EL (cell line): Measurements from ENCODE around the gene PPFIA3.
"Not testable (repeated sequence)": the region's sequence is repeated elsewhere in the genome, so short reads cannot be mapped to it uniquely, and the experiment has no call there.

Source experiments
- DNase-seq: peaks from one replicate; pipeline ENCODE4 v3.0.0-alpha.2; 2016

The PPFIA3 gene

GRCh38 chr19:49103331-49104085 lies 15.8 kb upstream of the PPFIA3 start:
- no peak for DNase-seq

GRCh38 chr19:49104229-49104864 lies 15.0 kb upstream of the PPFIA3 start:
- DNase-seq, result no peak

- peak; percentile 55 for DNase-seq
Observed at GRCh38 chr19:49106648-49107135, 12.7 kb upstream of the PPFIA3 start.

- no peak for DNase-seq
Observed at GRCh38 chr19:49107625-49108459, 11.5 kb upstream of the PPFIA3 start.

GRCh38 chr19:49109051-49109450 lies 10.3 kb upstream of the PPFIA3 start:
- DNase-seq, result no peak

- no peak for DNase-seq
Observed at GRCh38 chr19:49109569-49110233, 9.6 kb upstream of the PPFIA3 start.

- DNase-seq, result no peak
Observed at GRCh38 chr19:49110567-49110966, 8.8 kb upstream of the PPFIA3 start.

- no peak for DNase-seq
Observed at GRCh38 chr19:49111218-49111998, 7.9 kb upstream of the PPFIA3 start.

GRCh38 chr19:49113762-49114629 lies 5.3 kb upstream of the PPFIA3 start, which contains the start of gene LIN7B:
TSS of gene LIN7B (plus strand) at chr19:49114370. CDS start at chr19:49114405, 35 bp downstream.
- peak; percentile 80 for DNase-seq

GRCh38 chr19:49114630-49115363 lies 4.5 kb upstream of the PPFIA3 start:
- peak; percentile 64 for DNase-seq

GRCh38 chr19:49116544-49116943 lies 2.8 kb upstream of the PPFIA3 start:
- no peak for DNase-seq

- no peak for DNase-seq
Observed at GRCh38 chr19:49117677-49118564, 1.4 kb upstream of the PPFIA3 start.

- DNase-seq, result peak; percentile 93
Observed at GRCh38 chr19:49118565-49119410, 556 bp upstream of the PPFIA3 start, which contains the start of gene C19orf73. TSS of gene C19orf73 (minus strand) at chr19:49119143. CDS start at chr19:49119022, 121 bp downstream.

GRCh38 chr19:49120325-49120683 lies 960 bp downstream of the PPFIA3 start:
- DNase-seq, result no peak

- DNase-seq, result no peak
Observed at GRCh38 chr19:49120868-49121267, 1.5 kb downstream of the PPFIA3 start.

GRCh38 chr19:49121841-49122240 lies 2.5 kb downstream of the PPFIA3 start:
- not testable (repeated sequence) for DNase-seq

GRCh38 chr19:49123285-49123684 lies 3.9 kb downstream of the PPFIA3 start:
- not testable (repeated sequence) for DNase-seq
